GM12892 (cell line): ENCODE measurements around the gene C15orf61.

Experiments used
- DNase-seq: peaks from one replicate; pipeline ENCODE4 v3.0.0; 2011; ENCODE audit not compliant: insufficient read length
- FAIRE-seq: peaks from 2 replicates; lab custom pipeline; 2011; peaks lifted over from hg19 to GRCh38; lab: Jason Lieb, UNC
- POLR2A ChIP-seq: IDR thresholded peaks from 2 replicates; pipeline ENCODE4 v1.6.1; 2011; ENCODE audit warnings: low read depth, low read length, control low read depth
- POLR2AphosphoS5 ChIP-seq: IDR thresholded peaks from 2 replicates; pipeline ENCODE4 v1.6.1; 2011; ENCODE audit warnings: low read depth, low read length, control low read depth
- TAF1 ChIP-seq: IDR thresholded peaks from 2 replicates; pipeline ENCODE4 v1.6.1; 2011; ENCODE audit warnings: low read depth, mild to moderate bottlenecking, control low read depth, low read length, borderline replicate concordance

C15orf61 gene

GRCh38 chr15:67505675-67506572 lies 15.0 kb upstream of the C15orf61 start:
- no peak for TF ChIP-seq POLR2AphosphoS5
- TF ChIP-seq TAF1, result no peak
- no peak for TF ChIP-seq POLR2A
- DNase-seq (no peak), FAIRE-seq (no peak)

GRCh38 chr15:67506775-67507747 lies 13.9 kb upstream of the C15orf61 start:
- no peak for FAIRE-seq
- DNase-seq, result no peak
- TF ChIP-seq TAF1, result no peak
- no peak for TF ChIP-seq POLR2A
- TF ChIP-seq POLR2AphosphoS5, result no peak

GRCh38 chr15:67508407-67508806 lies 12.5 kb upstream of the C15orf61 start:
- FAIRE-seq (no peak), DNase-seq (no peak)
- TF ChIP-seq POLR2A (no peak), POLR2AphosphoS5 (no peak), TAF1 (no peak)

- DNase-seq, result no peak
- no peak for TF ChIP-seq POLR2A
- no peak for TF ChIP-seq TAF1
- TF ChIP-seq POLR2AphosphoS5, result no peak
- no peak for FAIRE-seq
These were observed 11.0 kb upstream of the C15orf61 start for GRCh38 chr15:67509918-67510317.

GRCh38 chr15:67510597-67511190 lies 10.2 kb upstream of the C15orf61 start:
- FAIRE-seq, result no peak
- DNase-seq, result no peak
- TF ChIP-seq TAF1 (no peak), POLR2AphosphoS5 (no peak), POLR2A (no peak)

- TF ChIP-seq POLR2AphosphoS5 (no peak), TAF1 (no peak), POLR2A (no peak)
- no peak for DNase-seq
- FAIRE-seq, result no peak
These were observed 9.3 kb upstream of the C15orf61 start for GRCh38 chr15:67511606-67512005.

- TF ChIP-seq TAF1 (no peak), POLR2AphosphoS5 (no peak), POLR2A (no peak)
- FAIRE-seq (peak; percentile 24), DNase-seq (no peak)
These were observed 8.8 kb upstream of the C15orf61 start for GRCh38 chr15:67512140-67512539.

GRCh38 chr15:67512933-67513714 lies 7.8 kb upstream of the C15orf61 start:
- FAIRE-seq (no peak), DNase-seq (no peak)
- TF ChIP-seq POLR2A (no peak), TAF1 (no peak), POLR2AphosphoS5 (no peak)

- DNase-seq, result no peak
- no peak for FAIRE-seq
- TF ChIP-seq POLR2AphosphoS5 (no peak), POLR2A (no peak), TAF1 (no peak)
These were observed 5.8 kb upstream of the C15orf61 start for GRCh38 chr15:67515090-67515489.

- DNase-seq (no peak), FAIRE-seq (no peak)
- TF ChIP-seq POLR2AphosphoS5 (no peak), TAF1 (no peak), POLR2A (no peak)
These were observed 5.4 kb upstream of the C15orf61 start for GRCh38 chr15:67515557-67515956.
